Gastrocnemius medialis (tissue), 4 donors: Measurements from ENCODE around the gene SEMA5B.

ENCODE experiments used
- CTCF ChIP-seq, 5 experiments: fragments of 450-650 bp in 3 of 5; fragments of 200-600 bp in 2 of 5; sonication (generic) in 2 of 5; IDR thresholded peaks in 4 of 5; conservative IDR thresholded peaks in 1 of 5; 1 replicate in 4 of 5; 2 replicates in 1 of 5; pipeline ENCODE4 v1.5.1; 2016 to 2019; ENCODE audit warnings: antibody characterized with exemption in 5 of 5, mild to moderate bottlenecking in 3 of 5, moderate library complexity in 3 of 5
- POLR2A ChIP-seq, 2 donors: fragments of 450-650 bp; IDR thresholded peaks; one replicate each; pipeline ENCODE4 v1.6.1; 2017; ENCODE audit warnings: antibody characterized with exemption in 2 of 2, mild to moderate bottlenecking in 2 of 2, moderate library complexity in 2 of 2

- TF ChIP-seq CTCF (IDR thresholded peaks at IDR 0.05 in 4 of 5, conservative IDR thresholded peaks at IDR 0.05 in 1 of 5), result no peak
- no peak for TF ChIP-seq POLR2A (IDR thresholded peaks at IDR 0.05)
Observed at GRCh38 chr3:123036352-123037014, 8.9 kb upstream of the SEMA5B start.
